Adrenal gland (tissue), 5 donors: ENCODE data around the gene PITPNB.

Experiments
- POLR2A ChIP-seq, 2 donors: fragments of 450-650 bp; IDR thresholded peaks; one replicate each; pipeline ENCODE4 v1.6.1; 2017; ENCODE audit warnings: antibody characterized with exemption in 2 of 2, mild to moderate bottlenecking in 2 of 2, moderate library complexity in 1 of 2
- TF ChIP-seq, protein P1 (sequence below), 6 experiments: fragments of 450-650 bp in 4 of 6; fragments of 200-600 bp in 2 of 6; sonication (generic) in 1 of 6; IDR thresholded peaks; 1 replicate in 5 of 6; 2 replicates in 1 of 6; pipeline versions ENCODE4 v1.5.1 to v1.8.0; 2016 to 2021; ENCODE audit warnings: antibody characterized with exemption in 6 of 6, mild to moderate bottlenecking in 2 of 6, moderate library complexity in 1 of 6
- donor health status: DM: no; HTN: no; CAD: no.

DNA sequence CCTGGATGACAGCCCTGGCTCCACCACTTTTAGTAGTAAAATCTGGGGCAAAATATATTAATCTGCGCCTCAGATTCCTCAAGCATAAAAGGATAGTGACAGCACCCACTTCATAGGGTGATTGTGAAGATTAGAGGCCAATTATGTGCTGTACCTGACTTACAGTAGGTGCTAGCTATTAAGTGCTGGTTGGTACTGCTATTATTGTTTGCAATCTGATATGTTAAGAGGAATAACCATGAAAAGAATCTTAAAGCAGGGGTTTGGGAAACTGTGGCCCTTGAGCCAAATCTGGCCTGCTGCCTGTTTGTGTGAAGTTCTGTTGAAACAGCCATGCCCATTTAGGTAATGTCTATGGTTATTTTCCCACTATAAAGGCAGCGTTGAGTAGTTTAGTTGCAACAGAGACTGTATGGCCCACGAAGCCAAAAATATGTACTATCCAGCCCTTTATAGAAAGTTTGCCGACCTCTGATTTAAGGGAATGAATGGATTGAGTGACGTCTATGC, 72.8 kb downstream of the PITPNB start:
- TF ChIP-seq, protein P1, sequence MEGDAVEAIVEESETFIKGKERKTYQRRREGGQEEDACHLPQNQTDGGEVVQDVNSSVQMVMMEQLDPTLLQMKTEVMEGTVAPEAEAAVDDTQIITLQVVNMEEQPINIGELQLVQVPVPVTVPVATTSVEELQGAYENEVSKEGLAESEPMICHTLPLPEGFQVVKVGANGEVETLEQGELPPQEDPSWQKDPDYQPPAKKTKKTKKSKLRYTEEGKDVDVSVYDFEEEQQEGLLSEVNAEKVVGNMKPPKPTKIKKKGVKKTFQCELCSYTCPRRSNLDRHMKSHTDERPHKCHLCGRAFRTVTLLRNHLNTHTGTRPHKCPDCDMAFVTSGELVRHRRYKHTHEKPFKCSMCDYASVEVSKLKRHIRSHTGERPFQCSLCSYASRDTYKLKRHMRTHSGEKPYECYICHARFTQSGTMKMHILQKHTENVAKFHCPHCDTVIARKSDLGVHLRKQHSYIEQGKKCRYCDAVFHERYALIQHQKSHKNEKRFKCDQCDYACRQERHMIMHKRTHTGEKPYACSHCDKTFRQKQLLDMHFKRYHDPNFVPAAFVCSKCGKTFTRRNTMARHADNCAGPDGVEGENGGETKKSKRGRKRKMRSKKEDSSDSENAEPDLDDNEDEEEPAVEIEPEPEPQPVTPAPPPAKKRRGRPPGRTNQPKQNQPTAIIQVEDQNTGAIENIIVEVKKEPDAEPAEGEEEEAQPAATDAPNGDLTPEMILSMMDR (IDR thresholded peaks at IDR 0.05): no peak
- TF ChIP-seq POLR2A (IDR thresholded peaks at IDR 0.05): no peak
